Heart left ventricle (tissue), 13 donors: Measurements from ENCODE around the gene TRPM2.

Source experiments
- CTCF ChIP-seq, 12 donors: fragments of 200-600 bp; sonication (generic) in 4 of 12; IDR thresholded peaks; one replicate each; pipeline versions ENCODE4 v1.5.0 to v1.8.0; 2018 to 2022; ENCODE audit warnings: antibody characterized with exemption in 12 of 12, mild to moderate bottlenecking in 5 of 12
- POLR2A ChIP-seq, 2 donors: fragments of 450-650 bp; IDR thresholded peaks; one replicate each; pipeline ENCODE4 v1.6.1; 2017; ENCODE audit warnings: antibody characterized with exemption in 2 of 2, mild to moderate bottlenecking in 2 of 2, moderate library complexity in 2 of 2
- donor health status: ischemic (EF 13 %, LVEDD 7.1; RV severe dilation, severe dysfunction).
- donor health status: DM: no; HTN: yes; CAD: no.
- donor health status: DM: no; HTN: no; CAD: no.
- donor health status: ischemic (EF 25% LVEDD 6.9; RV normal size, moderate dysfunction).
- donor health status: ischemic (EF 25% LVEDD 5.7; RV mildly dilated, moderate dysfunction).
- donor health status: ischemic (EF 35%, LVEDD 5.7; RV mildly dilated, moderate dysfunction).
- donor health status: nonischemic (EF 11% LVEDD 7.7; RV severe dilation, severe dysfunction).
- donor health status: DM: yes; HTN: yes; CAD: no.
- donor health status: PGD.
- donor health status: ischemic (EF 29% LVEDD 5.4; RV normal size, mild dysfunction).
- donor health status: nonischemic (EF 23%, LVEDD 6.1; RV moderate dilation, normal function).

- TF ChIP-seq POLR2A (IDR thresholded peaks at IDR 0.05) = no peak
- no peak for TF ChIP-seq CTCF (IDR thresholded peaks at IDR 0.05)
Observed at GRCh38 chr21:44483288-44484237, 130.1 kb downstream of the TRPM2 start.
